ENCODE data around the gene CBLC. TPM values are rescaled to one million over a fixed set of nuclear protein-coding genes. Genes with fewer than 3 reads are reported as not detected.

CBLC gene
- total and polyA plus RNA-seq, 7 donors, result 46.8 to 64.5 (median 58.0) TPM; not detected in 4

- no peak overlapping the region for H3K4me3 ChIP-seq
- intact Hi-C loops (cut with DNase I), result no loop called here
- H3K27me3 ChIP-seq, result no peaks in the 10 kb centered on the region
- H3K9me3 ChIP-seq, result no peaks in the 10 kb centered on the region
- WGBS, 2 donors, result 92 to 94% methylated on average over 2 of the region's 2 CpGs
- peaks cover 0 to 38% (median 36%) of the 10 kb centered on the region in 4 donors for H3K4me1 ChIP-seq
- no peak for TF ChIP-seq POLR2A (IDR thresholded peaks at IDR 0.05)
- no peak for TF ChIP-seq EP300 (IDR thresholded peaks at IDR 0.05)
- TF ChIP-seq CTCF (IDR thresholded peaks at IDR 0.05), result no peak
- no peak for TF ChIP-seq POLR2AphosphoS5 (IDR thresholded peaks at IDR 0.05)
- no peak for DNase-seq
- no peaks in the 10 kb centered on the region for H3K36me3 ChIP-seq
- no peak overlapping the region for H3K27ac ChIP-seq
These were observed 39.6 kb upstream of the CBLC start for GRCh38 chr19:44738136-44738535.

- WGBS, 2 donors, result 36 to 48% methylated on average over 11 of the region's 11 CpGs
- intact Hi-C loops (cut with DNase I), result no loop called here
- no peak for TF ChIP-seq CTCF (IDR thresholded peaks at IDR 0.05)
- TF ChIP-seq POLR2AphosphoS5 (IDR thresholded peaks at IDR 0.05), result no peak
- no peak for TF ChIP-seq POLR2A (IDR thresholded peaks at IDR 0.05)
- no peak for TF ChIP-seq EP300 (IDR thresholded peaks at IDR 0.05)
- DNase-seq, result no peak
- Histone ChIP-seq H3K4me3 (no peak overlapping the region), H3K27me3 (no peaks in the 10 kb centered on the region), H3K4me1 (peaks cover 0 to 44% (median 43%) of the 10 kb centered on the region in 4 donors), H3K9me3 (no peaks in the 10 kb centered on the region), H3K27ac (peak overlapping the region in 3 of 4 donors; percentile 10 to 21 (median 18)), H3K36me3 (no peaks in the 10 kb centered on the region)
These were observed 38.8 kb upstream of the CBLC start for GRCh38 chr19:44738603-44739558.

GRCh38 chr19:44740351-44740824, 37.3 kb upstream of the CBLC start:
- no peaks in the 10 kb centered on the region for H3K9me3 ChIP-seq
- no peak for DNase-seq
- peak overlapping the region; percentile 89 to 98 (median 93) for H3K27ac ChIP-seq
- H3K27me3 ChIP-seq, result no peaks in the 10 kb centered on the region
- intact Hi-C loops (cut with DNase I), result loop anchor here (2.0 kb wide), 1 partner anchor 16 kb away; no protein-coding TSS in a partner anchor
- TF ChIP-seq POLR2A (IDR thresholded peaks at IDR 0.05), result no peak
- TF ChIP-seq POLR2AphosphoS5 (IDR thresholded peaks at IDR 0.05), result no peak
- TF ChIP-seq EP300 (IDR thresholded peaks at IDR 0.05), result no peak
- no peak for TF ChIP-seq CTCF (IDR thresholded peaks at IDR 0.05)
- H3K4me3 ChIP-seq, result no peak overlapping the region
- WGBS, 2 donors, result 36 to 53% methylated on average over 3 of the region's 3 CpGs
- H3K36me3 ChIP-seq, result no peaks in the 10 kb centered on the region
- peaks cover 0 to 59% (median 55%) of the 10 kb centered on the region in 4 donors for H3K4me1 ChIP-seq

- TF ChIP-seq EP300 (IDR thresholded peaks at IDR 0.05) (no peak), CTCF (IDR thresholded peaks at IDR 0.05) (no peak), POLR2AphosphoS5 (IDR thresholded peaks at IDR 0.05) (no peak), POLR2A (IDR thresholded peaks at IDR 0.05) (no peak)
- Histone ChIP-seq H3K9me3 (no peaks in the 10 kb centered on the region), H3K4me3 (no peak overlapping the region), H3K27me3 (no peaks in the 10 kb centered on the region), H3K36me3 (no peaks in the 10 kb centered on the region), H3K27ac (peak overlapping the region; percentile 89 to 98 (median 93)), H3K4me1 (peaks cover 0 to 67% (median 62%) of the 10 kb centered on the region in 4 donors)
- WGBS, 2 donors, result 18 to 52% methylated on average over 6 of the region's 6 CpGs
- no peak for DNase-seq
- intact Hi-C loops (cut with DNase I), result loop anchor here (2.0 kb wide), 1 partner anchor 16 kb away; no protein-coding TSS in a partner anchor
These were observed 36.4 kb upstream of the CBLC start for GRCh38 chr19:44741258-44741731.
